ENCODE measurements around the gene SMCO4.

DNA sequence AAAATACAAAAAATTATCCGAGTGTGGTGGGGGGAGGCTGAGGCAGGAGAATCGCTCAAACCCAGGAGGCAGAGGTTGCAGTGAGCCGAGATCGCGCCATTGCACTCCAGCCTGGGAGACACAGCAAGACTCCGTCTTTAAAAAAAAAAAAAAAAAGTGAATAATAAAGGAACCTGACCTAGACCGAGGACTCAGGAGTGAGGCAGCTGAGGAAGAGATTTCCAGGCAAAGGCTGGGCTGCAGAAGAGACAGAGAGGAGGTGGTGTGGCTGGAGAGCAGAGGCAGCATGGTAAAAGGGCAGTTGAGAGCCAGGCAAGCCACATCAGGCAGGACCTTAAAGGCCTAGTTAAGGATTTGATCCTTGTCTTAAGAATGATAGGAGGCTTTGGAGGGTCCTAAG lies 28.4 kb upstream of the SMCO4 start:
- TF ChIP-seq CTCF (IDR thresholded peaks at IDR 0.05; ENCODE audit: low read length) = no peak
- no peak for TF ChIP-seq EZH2 (IDR thresholded peaks at IDR 0.05; ENCODE audit: borderline replicate concordance, low read length)

All from OCI-LY1 (cell line).